Omental fat pad (tissue), 4 donors: ENCODE data around the gene AAK1. TPM values are rescaled to one million over a fixed set of nuclear protein-coding genes. Genes with fewer than 3 reads are reported as not detected.

Experiments
- ATAC-seq: fragments of 150-250 bp; one replicate; pipeline ENCODE4 v1.9.1; 2016; ENCODE audit warnings: mild to moderate bottlenecking, moderate library complexity; ENCODE audit not compliant: low FRiP score
- DNase-seq: peaks from one replicate; pipeline ENCODE4 v3.0.0-alpha.2; 2019; ENCODE audit warnings: low spot score
- total RNA-seq, 4 donors: library from RNA; depleted of rRNA; stranded (reverse); fragments of >200 nt; gene quantifications; one replicate each; pipeline ENCODE4 v1.1.0, GENCODE V29; 2016
- TF ChIP-seq, protein P1 (sequence below), 3 donors: fragments of 450-650 bp; IDR thresholded peaks; one replicate each; pipeline ENCODE4 v1.5.1; 2016 to 2017; ENCODE audit warnings: antibody characterized with exemption in 3 of 3, mild to moderate bottlenecking in 3 of 3, moderate library complexity in 2 of 3

Gene AAK1
- total RNA-seq, 4 donors from 2014 or later: 41.4 to 62.3 (median 42.5) TPM

DNA sequence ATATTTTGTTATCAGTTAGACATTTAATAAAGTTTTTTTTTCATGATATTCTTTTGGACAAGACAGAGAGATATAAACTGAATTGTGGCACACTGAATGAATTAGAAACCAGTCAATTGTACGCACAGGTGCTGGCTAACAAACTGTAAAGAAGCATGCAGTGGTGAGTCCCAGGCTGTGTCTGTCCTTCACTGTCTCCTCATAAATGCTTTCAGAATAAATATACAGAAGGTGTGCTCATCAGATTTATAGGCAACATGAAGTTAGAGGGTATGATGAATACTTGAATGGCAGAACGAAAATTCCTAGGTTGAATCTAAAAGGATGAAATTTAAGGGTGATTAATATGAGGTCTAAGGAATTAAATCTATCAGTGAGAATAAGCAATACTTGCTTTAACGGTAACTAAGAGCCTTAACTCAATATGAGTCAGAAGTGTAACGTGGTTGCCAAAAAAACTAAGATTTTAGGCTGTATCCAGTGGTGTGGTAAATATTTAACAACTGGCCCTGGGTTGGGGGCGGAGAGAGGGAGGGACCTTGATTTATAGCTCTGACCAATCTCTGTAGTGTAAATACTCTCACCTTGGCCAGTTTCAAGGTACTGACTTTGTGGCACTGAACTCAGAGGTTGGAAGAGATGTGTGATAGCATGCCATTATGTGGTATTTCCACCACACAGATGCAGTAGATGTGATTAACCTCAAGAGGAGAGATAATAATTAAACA lies 41.9 kb upstream of the AAK1 start:
- TF ChIP-seq, protein P1, sequence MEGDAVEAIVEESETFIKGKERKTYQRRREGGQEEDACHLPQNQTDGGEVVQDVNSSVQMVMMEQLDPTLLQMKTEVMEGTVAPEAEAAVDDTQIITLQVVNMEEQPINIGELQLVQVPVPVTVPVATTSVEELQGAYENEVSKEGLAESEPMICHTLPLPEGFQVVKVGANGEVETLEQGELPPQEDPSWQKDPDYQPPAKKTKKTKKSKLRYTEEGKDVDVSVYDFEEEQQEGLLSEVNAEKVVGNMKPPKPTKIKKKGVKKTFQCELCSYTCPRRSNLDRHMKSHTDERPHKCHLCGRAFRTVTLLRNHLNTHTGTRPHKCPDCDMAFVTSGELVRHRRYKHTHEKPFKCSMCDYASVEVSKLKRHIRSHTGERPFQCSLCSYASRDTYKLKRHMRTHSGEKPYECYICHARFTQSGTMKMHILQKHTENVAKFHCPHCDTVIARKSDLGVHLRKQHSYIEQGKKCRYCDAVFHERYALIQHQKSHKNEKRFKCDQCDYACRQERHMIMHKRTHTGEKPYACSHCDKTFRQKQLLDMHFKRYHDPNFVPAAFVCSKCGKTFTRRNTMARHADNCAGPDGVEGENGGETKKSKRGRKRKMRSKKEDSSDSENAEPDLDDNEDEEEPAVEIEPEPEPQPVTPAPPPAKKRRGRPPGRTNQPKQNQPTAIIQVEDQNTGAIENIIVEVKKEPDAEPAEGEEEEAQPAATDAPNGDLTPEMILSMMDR (IDR thresholded peaks at IDR 0.05): no peak
- ATAC-seq (peak; percentile 86), DNase-seq (no peak)

DNA sequence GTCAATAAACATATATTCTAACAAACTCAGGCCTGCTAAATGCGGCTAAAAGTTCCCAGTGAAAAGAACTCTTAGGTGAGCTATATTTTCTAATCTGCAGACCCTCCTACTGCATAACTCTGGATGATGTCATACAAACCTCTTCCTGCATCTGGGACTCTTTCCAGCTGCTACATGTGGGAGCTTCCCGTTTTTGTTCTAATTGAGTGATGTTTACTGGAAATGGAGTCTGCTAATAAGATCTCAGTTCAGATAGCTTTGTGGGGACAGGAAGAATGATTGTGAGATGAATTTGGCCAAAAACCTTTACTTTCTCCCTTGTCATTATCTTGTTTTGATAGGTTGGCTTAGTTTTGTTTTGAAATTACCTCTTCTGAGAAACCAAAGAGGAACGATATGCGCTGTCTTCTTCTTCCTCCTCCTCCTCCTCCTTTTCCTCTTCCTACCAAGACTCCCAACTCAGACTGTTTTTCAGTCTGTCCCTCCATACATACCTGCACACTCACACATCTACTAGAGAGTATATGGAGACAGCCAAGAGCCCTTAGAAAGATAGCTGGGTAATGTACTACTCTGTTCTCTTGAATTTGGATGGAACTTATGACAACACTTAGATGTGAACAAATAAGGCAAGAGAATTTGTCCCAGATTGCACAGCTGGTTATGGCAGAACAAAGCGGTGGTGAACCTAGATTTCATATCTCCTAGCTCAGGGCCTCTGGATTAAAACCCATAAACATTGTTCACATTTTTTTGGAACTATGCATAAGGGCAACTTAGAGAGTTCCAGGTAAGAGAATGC lies 39.8 kb upstream of the AAK1 start:
- TF ChIP-seq, protein P1 (IDR thresholded peaks at IDR 0.05): no peak
- ATAC-seq: peak; percentile 76
- DNase-seq: no peak

DNA sequence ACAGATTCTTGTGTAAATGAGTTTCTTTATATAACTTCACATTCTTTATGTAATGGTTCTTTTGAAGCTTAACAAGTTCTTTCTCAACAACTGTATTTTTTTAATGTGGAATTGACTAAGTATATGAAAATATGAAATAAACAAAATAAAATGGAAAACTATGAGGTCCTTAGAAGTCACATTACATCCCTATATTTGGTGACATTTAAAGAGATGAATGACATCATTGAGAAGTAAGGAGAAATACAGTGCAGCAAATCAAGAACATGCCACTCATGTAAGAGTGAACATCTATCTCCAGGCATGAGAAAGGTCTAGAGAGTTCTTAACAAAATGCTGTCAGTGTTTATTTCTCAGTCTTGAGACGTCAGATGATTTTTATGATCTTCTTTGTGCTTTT lies 39.0 kb upstream of the AAK1 start:
- ATAC-seq (no peak), DNase-seq (no peak)
- TF ChIP-seq, protein P1 (IDR thresholded peaks at IDR 0.05): no peak

DNA sequence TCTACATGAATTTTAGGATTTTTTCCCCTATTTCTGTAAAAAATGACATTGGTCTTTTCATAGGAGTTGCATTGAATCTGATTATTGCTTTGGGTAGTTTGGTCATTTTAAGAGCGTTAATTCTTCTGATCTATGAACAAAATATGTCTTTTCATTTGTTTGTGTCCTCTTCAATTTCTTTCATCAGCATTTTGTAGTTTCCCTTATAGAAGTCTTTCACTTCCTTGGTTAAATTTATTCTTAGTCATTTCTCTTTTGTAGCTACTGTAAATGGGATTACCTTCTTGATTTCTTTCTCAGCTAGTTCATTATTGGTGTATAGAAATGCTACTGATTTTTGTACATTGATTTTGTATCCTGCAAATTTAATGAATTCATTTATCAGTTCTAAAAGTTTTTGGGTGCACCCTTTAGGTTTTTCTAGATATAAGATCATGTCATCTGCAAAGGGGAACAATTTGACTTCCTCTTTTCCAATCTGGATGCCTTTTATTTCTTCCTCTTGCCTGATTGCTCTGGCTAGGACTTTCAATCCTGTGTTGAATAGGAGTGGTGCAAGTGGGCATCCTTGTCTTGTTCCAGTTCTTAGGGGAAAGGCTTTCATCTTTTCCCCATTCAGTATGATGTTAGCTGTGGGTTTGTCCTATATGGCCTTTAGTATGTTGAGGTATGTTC lies 36.6 kb upstream of the AAK1 start:
- DNase-seq: no peak
- TF ChIP-seq, protein P1 (IDR thresholded peaks at IDR 0.05): no peak
- no peak for ATAC-seq

DNA sequence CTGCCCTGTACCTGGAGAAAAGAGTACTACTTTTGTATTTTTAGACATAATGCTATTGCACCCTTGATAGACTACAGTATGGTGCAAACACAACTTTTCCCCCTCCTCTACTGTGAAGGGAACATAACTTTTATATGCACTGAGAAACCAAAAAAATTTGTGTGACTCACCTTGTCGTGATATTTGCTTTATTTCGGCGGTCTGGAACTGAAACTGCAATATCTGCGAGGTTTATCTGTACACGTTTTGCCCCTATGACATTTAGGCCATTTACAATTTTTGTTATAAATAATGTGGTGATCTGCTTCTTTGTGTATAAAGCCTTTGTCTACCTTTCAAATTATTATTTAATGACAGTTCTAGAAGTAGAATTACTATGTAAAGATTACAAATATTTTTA lies 34.4 kb upstream of the AAK1 start:
- no peak for DNase-seq
- ATAC-seq: no peak
- TF ChIP-seq, protein P1 (IDR thresholded peaks at IDR 0.05): no peak

DNA sequence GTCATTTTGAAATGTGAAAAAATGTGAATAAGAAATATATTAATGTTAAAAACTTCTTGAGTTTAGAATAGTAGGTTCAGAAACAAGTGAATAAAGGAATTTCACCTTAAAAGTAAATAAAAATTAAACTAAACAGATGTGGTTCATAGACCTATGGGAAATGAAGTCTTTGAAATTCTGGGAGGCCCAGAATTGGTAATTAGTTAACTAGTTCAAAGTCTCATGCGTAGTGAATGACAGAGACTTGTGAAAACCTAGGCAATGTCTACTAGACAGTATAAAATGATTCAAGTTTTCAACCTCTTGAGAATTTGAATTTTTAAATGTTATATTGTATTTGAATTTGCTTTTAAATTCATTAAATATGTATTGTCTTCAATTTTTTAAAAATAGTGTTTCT lies 32.6 kb upstream of the AAK1 start:
- no peak for ATAC-seq
- TF ChIP-seq, protein P1 (IDR thresholded peaks at IDR 0.05): no peak
- no peak for DNase-seq
